ENCODE results near the gene SMIM10. TPM values are rescaled to one million over a fixed set of nuclear protein-coding genes. Genes with fewer than 3 reads are reported as not detected.
"Not testable (repeated sequence)": the region's sequence is repeated elsewhere in the genome, so short reads cannot be mapped to it uniquely, and the experiment has no call there.

The SMIM10 gene
- 12.7 TPM for polyA plus RNA-seq (ENCODE audit: insufficient read length)

DNA sequence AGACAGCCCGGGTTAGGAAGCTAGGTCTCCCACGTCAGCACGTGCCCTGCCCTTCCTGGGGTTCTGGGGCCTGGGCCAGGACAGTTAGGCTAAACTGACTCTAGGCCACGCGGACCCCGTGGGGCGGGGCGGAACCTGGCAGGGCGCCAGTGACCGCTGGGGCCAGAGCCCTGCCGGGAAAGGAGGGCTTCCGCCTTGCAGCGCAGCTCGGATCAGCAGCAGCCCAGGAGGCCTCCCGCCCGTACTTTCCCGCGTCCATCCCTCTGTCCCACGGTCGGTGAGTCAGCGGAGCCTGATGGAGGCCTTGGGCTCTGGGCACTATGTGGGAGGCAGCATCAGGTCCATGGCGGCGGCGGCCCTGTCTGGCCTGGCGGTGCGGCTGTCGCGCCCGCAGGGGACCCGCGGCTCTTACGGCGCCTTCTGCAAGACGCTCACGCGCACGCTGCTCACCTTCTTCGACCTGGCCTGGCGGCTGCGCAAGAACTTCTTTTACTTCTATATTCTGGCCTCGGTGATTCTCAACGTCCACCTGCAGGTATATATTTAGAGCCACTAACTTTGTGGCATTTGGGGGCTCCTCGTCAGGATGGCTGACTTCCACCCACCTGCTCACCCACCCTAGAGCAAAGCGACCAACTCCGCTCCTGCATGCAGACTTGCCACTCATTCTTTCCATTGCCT lies at the start of gene SMIM10:
Gene SMIM10 (plus strand): TSS at position 191 of the 681 bp plus-strand sequence. CDS start 105 bp downstream, at position 296.
- no peak for DNase-seq (ENCODE audit: low read depth)

DNA sequence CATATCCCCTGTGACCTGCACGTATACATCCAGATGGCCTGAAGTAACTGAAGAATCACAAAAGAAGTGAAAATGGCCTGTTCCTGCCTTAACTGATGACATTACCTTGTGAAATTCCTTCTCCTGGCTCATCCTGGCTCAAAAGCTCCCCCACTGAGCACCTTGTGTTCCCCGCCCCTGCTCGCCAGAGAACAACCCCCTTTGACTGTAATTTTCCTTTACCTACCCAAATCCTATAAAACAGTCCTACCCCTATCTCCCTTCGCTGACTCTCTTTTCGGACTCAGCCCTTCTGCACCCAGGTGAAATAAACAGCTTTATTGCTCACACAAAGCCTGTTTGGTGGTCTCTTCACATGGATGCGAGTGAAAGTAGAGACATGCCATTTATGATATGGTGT lies 44.4 kb upstream of the SMIM10 start:
- DNase-seq (ENCODE audit: low read depth) = not testable (repeated sequence)

DNA sequence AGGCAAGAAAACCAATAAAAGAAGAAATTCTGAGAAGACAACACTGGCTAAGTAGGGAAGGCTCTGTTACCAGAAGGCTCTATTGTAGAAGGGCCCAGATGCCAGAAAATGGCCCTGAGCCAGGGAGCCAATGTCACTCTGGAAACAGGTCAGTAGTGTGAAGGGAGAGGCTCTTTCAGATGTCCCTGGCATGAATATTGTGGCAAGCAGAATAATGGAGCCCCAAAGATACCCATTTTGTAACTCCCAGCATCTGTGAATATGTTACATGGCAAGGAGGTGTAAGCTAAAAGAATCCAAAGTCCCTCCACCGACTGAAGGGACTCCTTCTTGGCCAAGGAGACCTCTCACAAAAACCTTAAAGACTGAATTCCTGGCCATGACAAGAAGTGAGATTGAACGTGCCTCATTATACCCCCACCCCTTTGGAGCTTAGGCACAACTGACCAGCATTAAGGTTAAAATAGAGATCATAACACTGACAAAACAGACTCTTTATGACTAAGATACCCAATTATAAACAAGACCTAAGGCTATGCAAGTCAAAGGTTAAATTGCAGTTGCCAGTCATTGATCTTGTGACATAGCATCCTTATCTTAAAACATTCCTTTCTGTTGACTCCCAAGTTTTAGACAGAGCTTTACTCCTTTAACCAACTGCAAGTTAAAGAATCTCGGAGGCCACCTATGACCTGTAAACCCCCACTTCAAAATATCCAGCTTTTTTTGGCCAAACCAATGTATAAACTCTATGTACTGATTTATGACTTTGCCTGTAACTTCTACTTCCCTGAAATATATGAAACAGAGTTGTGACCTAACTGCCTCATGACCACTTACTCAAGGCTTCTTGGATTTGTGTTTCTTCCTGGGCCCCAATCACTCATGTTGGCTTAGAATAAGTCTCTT lies 42.2 kb upstream of the SMIM10 start:
- no peak for DNase-seq (ENCODE audit: low read depth)

DNA sequence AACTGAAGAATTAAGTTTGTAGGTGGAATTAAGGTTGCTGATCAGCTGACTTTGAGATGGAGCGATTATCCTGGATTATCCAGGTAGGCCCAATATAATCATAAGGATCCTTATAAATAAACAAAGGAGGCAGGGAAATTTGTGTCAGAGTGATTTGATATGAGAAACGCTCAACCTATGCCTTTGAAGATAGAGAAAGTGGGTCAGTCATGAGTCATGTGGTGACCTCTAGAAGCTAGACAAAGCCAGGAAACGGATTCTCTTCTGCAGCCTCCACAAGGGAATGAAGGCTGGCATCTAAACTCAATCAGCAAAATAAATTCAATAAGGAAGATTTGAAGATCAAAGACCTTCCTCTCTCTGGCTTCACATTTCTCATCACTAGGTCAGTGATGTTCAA lies 41.5 kb upstream of the SMIM10 start:
- DNase-seq (ENCODE audit: low read depth) = no peak

DNA sequence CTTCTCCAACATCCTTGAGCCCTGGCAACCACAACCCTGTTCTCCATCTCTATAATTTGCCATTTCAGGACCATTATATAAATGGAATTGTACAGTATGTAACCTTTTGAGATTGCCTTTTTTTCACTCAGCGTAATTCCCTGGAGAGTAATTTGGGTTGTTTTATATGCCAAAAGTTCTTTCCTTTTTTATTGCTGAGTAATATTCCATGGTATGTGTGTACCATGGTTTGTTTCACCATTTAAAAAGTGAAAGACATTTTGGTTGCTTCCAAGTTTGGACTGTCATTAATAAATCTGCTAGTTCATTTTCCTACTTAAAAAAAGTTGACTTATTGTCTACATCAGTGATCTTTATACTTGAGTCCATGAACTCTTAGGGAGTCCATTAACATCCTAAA lies 33.0 kb upstream of the SMIM10 start:
- no peak for DNase-seq (ENCODE audit: low read depth)

DNA sequence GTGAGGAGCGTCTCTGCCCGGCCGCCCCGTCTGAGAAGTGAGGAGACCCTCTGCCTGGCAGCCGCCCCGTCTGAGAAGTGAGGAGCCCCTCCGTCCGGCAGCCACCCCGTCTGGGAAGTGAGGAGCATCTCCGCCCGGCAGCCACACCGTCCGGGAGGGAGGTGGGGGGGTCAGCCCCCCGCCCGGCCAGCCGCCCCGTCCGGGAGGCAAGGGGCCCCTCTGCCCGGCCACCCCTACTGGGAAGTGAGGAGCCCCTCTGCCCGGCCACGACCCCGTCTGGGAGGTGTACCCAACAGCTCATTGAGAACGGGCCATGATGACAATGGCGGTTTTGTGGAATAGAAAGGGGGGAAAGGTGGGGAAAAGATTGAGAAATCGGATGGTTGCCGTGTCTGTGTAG lies 30.4 kb upstream of the SMIM10 start:
- not testable (repeated sequence) for DNase-seq (ENCODE audit: low read depth)

DNA sequence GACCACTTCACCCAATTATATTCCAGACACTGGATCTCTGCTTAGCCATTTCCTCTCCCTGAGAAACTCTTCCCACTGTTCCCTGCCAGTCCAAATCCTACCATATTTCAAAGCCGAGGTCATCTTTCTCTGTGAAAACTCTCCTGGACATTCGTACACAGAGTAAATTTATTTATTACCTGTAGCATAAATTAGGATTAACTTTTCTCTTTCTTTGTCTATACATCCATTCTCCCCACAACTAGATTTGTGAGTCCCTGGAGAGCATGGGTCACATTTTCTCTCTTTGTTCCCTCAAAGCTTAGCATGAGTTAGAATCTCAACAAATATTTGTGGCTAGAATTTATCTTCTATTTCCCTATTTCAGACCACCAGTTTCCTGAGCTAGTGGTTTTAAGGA lies 27.8 kb upstream of the SMIM10 start:
- DNase-seq (ENCODE audit: low read depth) = no peak

DNA sequence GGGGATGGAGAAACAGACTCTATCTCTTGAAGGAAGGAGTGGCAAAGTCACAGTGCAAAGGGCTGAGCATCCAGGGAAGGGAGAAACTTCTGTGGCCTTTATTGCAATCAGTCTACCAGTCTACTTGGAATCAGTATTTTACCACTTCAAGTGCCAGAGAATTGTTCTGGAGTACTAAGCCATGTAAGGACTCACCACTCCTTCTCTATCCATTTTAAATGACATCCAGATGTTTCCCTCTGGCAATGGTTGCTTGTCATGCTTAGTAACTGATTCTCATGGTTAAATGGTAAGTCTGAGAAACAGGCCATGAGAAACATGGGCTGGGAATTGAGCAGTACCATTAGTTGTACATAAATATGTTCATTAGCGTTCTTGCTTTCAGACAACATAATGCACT lies 21.1 kb upstream of the SMIM10 start:
- DNase-seq (ENCODE audit: low read depth) = no peak

DNA sequence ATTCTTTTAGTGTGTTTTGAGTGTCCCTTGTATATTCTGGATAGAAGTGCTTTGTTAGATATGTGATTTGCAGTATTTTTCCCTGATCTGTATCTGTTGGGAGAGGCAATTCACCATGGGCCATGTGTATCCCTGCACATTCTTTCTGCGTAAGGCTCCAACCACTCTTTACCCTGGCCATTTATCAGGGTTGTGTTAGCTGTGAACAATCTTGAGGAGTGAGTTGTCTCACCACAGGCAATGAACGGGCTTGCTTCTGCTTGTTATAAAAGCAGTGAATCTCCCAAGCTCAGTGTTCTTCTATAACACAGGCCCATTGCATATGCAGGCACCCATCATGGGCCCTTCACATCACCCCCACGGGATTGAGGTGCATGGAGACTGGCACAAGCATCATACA lies 18.9 kb upstream of the SMIM10 start:
- DNase-seq (ENCODE audit: low read depth) = no peak

DNA sequence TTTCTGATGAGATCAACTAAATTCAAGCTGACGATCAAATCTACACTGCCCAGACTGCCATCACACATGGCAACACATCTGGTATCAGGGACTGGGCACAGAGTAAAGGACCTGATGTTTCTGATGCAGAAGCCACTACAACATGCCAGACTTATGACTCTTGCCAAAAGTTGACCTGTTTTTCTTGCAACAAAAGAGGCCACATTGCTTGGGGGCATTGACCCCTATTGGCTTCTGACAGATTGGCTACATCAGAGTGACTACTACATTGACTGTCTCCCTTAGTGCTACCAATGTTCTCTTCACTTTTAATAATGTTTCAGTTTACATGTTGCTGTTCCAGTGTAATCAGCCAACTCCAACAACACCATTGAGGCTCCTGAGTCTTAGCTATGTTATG lies 15.3 kb upstream of the SMIM10 start:
- no peak for DNase-seq (ENCODE audit: low read depth)

DNA sequence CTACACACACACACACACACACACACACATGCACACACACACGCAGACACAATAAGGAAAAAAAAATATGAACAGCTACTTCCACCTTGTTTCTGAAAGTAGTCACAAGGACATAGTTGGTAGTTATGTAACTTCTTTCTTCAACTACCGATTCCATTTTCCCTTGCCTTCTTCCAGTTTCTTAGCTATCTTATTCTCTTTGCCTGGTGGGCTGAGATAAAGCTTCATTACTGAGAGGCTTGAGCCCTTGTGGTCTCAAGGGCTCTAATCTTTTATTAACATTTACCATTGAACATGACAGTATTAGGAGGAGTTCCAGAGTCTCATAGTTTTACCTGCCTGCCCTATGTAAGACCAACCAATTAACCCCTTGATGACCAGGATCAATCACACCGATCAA lies 8.9 kb upstream of the SMIM10 start:
- no peak for DNase-seq (ENCODE audit: low read depth)

DNA sequence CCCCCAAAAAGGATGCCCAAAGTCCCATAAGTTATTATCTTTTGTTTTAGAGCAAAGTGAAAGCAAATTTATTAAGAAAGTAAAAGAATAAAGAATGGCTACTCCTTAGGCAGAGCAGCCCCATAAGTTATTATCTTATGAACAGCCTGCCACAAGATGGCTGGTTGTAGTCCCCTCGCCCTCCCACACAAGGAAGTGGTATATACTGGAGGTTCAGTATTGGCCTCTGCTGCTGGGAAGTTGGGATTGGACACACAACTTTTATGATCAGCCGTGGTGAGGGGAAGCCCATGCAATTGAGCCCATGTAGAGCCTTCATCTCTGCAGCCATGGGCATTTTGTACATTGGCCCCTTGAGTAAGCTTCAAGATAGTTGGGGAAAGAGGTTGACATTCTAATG lies 8.0 kb upstream of the SMIM10 start:
- no peak for DNase-seq (ENCODE audit: low read depth)

DNA sequence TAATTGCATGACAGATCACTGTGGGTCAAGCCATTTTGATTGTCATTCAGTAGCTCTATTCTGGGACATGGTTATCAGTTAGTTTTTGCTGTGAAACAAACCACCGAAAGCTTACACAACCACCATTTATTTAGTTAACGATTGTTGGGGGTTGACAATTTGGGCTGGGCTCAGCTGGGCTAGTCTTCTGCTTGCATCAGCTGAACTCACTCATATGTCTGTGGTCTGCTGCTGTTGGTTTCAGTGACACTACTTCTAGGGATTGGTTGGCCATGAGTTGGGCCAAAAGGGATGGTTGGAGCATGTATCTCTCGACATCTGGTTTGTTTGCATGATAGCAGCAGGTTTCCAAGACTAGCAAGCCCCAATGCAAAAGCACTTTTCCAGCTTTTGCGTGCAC lies 5.3 kb upstream of the SMIM10 start:
- DNase-seq (ENCODE audit: low read depth) = no peak

DNA sequence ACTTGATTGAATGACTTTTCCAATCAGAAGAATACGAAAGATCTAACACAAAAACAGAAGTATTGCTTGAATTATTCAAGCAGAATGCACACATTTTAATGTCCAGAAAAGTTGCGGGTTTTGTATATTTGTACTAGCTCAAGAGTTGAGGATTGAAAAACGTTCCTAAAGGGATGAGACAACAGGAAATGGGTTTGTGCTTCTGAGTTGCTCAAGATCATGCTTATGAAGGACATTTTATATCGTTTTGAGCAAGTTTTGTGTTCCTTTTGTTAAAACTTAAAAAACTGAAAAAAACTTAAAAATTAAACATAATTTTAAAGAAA lies 353 bp upstream of the SMIM10 start:
- no peak for DNase-seq (ENCODE audit: low read depth)

DNA sequence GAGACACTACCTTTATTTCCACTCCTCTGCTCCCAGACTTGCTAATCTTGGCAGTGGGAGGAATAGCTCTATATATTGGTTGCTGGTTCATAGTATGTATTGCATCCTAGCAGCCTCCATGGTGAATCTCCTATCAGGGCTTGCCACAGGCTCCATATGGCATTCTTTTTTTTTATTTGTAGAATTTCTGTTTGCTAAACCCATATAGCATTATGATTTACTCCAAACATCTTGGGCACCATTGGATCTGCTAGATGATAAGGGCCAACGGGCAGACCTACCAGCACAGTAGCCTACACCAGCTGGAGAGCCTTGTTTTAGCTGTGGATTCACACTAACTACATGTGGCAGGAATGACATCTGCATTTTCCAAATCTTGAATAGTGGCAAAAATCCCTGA lies 6.9 kb downstream of the SMIM10 start:
- DNase-seq (ENCODE audit: low read depth) = no peak

DNA sequence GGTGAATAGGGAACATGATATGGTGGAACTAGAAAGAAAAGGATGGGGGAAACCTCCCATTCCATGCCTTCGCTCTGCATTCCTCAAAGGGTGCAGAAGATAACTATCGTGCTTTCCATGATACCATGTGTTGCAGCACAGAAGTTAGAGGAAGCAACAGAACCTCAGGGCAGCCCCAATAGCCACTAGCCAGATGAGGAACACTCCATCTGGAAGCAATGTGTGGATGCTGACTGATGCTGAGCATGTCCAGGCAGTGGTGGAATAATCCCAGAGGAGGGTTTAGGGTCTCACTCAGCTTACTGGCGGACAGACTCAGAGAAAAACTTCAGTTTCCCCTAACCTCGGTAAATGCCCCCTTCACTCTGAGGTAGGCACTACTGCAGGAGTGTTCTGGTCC lies 7.5 kb downstream of the SMIM10 start:
- DNase-seq (ENCODE audit: low read depth) = no peak

DNA sequence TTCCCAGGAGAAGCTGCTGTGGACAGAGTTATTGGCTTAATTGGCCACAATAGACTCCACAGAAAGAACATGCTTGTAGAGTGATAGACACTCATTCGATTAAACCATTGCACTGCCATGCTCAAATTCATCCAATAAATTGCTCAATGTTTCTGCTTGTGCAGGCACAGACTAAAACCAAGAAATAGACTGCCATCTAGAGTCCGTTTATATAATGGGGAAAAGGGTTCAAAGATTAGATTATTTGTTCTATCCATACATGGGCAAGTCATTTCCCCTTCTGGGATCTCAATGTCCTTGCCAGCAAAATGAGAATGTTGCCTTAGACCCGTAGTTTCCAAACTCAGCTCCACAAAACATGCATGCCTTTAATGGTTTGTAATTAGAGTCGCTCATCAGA lies 8.7 kb downstream of the SMIM10 start:
- no peak for DNase-seq (ENCODE audit: low read depth)

DNA sequence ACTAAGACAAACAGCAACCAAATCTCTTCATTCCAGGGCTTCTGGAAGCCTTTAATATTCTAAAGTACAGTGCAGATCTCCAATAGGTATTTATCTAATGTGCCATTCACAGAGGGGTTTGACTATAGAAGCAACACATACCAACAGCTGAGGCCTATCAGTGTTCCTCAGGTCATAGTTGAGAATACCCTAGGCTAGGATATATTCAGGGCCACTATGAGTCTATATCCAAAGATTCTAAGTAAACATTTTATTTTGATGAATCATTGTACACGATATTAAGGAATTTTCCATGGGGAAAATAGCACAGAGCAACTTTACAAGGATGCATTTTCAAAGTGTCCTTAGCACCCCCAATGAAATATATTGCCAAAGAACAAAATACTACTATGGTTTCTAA lies 9.7 kb downstream of the SMIM10 start:
- no peak for DNase-seq (ENCODE audit: low read depth)

DNA sequence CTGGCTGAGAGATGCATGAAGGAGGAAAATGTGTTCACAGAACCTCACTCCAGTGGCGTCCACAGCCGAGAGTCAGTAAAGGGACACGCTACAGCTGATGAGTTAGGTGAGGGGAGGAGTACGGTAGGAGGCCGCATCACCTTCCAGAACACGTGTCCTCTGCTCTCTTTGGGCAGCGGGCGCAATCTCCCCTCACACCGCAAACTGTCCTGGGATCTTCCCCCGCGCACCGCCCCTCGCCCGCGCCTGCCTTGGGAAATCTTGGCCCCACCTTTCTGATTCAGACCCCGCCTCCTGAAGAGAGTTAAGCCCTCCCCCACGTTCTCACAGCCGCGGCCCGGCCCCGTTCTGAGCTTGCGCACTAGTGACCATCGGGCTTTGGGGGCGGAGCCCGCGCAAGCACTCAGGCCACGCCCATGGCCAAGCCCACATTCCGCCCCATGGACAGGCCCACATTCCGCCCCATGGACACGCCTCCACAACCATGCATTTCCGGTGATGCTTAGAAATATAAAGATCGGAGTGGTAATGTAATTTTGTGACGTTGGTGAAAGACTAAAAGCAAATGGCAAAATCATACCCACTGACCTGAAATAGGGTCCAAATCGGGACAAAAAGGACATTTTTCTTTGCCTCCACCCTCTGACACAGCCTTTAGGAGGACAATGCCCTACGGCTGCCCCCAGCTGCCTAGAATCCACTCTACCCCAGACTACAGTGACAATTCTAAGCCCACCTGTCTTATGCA lies 13.3 kb downstream of the SMIM10 start:
- DNase-seq (ENCODE audit: low read depth) = peak; percentile 57

DNA sequence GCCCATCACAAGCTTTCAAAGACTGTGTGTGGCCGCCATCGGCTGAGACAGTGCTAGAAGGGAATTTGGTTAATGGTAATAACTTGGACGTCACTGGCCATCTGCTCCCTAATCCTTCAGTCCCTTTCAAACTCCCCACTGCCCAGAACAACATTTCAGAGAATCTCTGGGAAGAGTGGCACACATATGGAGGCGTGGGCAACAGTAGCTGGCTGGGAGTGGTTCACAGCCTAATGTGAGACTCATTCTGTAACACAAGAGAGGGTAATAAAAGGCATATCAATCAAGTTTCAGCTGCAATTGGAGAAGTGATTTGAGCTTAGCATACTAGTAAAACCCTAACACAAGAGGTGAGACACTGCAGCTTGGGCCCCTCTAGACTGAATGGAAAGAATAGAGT lies 15.4 kb downstream of the SMIM10 start:
- no peak for DNase-seq (ENCODE audit: low read depth)

DNA sequence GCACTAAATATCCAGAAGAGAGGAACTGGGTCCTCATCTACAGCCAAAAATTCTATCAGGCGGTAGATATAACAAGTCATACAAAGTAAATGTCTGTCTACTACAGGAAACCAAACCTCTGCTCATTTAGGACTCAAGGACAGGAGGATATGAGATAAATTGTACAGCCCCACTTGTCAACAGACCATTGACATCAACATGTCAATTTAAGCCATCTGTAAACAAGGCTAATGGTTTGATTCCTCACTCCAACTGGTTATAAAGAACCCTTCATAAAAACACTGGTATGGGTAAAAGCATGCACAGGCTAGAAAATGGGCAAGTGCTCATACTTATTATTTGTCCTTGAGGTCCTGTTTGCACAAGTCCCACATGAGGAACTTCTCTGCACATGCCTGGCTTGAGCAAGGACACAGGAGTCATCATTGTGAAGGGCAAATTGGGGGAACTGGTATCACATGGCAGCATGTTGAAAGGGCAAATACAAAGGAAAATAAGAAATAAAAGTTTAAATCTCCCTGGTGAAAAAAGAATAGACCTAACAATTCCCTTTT lies 18.3 kb downstream of the SMIM10 start:
- DNase-seq (ENCODE audit: low read depth) = no peak

DNA sequence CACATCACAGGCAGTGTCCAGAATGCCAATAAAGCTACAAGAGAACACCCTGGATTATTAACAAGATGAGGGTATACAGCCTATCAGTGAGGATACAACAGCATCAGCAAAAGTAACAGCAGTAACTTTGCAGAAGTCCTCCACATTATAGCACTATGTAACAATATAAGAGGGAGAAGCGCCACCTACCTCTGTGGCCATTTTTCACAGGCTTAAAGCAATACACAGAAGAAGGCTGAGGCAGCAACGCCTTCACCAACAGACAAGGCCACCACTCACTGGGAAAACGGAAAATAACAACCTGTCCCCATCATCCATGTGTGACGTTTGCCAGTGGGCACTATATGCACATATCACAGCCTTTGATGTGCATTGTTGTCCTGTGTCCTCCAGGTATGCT lies 19.0 kb downstream of the SMIM10 start:
- DNase-seq (ENCODE audit: low read depth) = no peak
